ENCODE measurements around the gene DRD3.

DNA sequence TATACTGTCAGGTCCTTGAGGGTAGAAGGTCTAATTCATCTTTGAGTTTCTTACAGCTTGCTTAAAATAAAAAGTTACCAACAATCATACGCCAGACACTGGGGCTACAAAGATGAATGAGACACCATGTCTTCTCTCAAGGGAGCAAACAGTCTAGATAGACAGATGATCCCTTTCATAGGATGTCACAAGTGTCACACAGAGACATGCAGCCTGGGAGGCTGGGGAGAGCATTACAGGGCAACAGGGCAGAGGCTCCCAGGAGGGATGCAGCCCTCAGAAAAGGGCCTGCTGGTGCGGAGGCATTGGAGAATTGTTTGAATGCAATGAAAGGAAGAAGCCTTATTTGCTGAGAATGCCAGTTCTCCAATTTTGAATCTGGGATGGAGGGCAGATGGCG is 39.0 kb downstream of the DRD3 start:
- TF ChIP-seq, protein P1, sequence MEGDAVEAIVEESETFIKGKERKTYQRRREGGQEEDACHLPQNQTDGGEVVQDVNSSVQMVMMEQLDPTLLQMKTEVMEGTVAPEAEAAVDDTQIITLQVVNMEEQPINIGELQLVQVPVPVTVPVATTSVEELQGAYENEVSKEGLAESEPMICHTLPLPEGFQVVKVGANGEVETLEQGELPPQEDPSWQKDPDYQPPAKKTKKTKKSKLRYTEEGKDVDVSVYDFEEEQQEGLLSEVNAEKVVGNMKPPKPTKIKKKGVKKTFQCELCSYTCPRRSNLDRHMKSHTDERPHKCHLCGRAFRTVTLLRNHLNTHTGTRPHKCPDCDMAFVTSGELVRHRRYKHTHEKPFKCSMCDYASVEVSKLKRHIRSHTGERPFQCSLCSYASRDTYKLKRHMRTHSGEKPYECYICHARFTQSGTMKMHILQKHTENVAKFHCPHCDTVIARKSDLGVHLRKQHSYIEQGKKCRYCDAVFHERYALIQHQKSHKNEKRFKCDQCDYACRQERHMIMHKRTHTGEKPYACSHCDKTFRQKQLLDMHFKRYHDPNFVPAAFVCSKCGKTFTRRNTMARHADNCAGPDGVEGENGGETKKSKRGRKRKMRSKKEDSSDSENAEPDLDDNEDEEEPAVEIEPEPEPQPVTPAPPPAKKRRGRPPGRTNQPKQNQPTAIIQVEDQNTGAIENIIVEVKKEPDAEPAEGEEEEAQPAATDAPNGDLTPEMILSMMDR (IDR thresholded peaks at IDR 0.05; ENCODE audit: insufficient read depth, low read depth, low read length): no peak
- TF ChIP-seq EZH2 (IDR thresholded peaks at IDR 0.05; ENCODE audit: insufficient read depth, low read length): no peak

All from astrocyte (in vitro differentiated cells and primary cell).